ENCODE data around the gene ASB7. TPM values are rescaled to one million over a fixed set of nuclear protein-coding genes. Genes with fewer than 3 reads are reported as not detected.

Gene ASB7
- total RNA-seq, 2 donors from 2014 or later: 14.3 to 16.2 TPM

DNA sequence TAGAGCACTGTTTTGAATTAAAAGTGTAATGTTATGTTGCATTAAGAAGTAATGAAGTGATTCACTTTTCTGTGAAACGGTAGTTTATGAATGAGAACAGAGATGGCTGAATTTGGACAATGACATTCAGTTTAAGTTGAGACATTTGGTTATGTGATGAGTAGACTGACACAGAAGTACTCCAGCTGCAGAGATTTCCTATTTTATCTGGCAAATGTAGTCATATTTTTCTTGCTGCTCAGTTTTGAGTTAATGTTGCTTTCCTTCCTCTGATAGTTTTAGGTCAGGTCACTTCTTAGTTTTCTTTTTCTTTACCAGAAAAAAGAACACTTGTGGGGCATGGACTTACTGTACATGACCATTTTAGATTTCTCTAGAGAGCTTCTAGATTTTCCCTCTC is 51.2 kb downstream of the ASB7 start:
- no peak for DNase-seq
- WGBS, 2 experiments (ENCODE audit: insufficient coverage in 1 of 2, insufficient read length in 1 of 2): 96 to 100% methylated on average over 1 of the region's 1 CpG
- Histone ChIP-seq H3K27me3 (ENCODE audit: control insufficient read depth, insufficient read depth, low read length, poor library complexity, severe bottlenecking) (no peaks in the 10 kb centered on the region), H3K9ac (ENCODE audit: extremely low read depth, low read length, poor library complexity, severe bottlenecking) (no peak overlapping the region), H3K4me1 (ENCODE audit: control insufficient read depth, insufficient read depth, low read length) (peaks cover 3% of the 10 kb centered on the region), H3K9me3 (ENCODE audit: control insufficient read depth, low read length) (no peaks in the 10 kb centered on the region), H3K36me3 (ENCODE audit: control insufficient read depth, insufficient read depth, low read length) (no peaks in the 10 kb centered on the region), H3K4me3 (ENCODE audit: low read length) (no peak overlapping the region), H3K27ac (ENCODE audit: low read depth, low read length) (no peak overlapping the region)
- Mint-ChIP-seq H3K9me3 (no peaks in the 10 kb centered on the region), H3K36me3 (ENCODE audit: low read depth) (peaks cover 9% of the 10 kb centered on the region), H3K4me1 (peaks cover 7% of the 10 kb centered on the region), H3K4me3 (no peak overlapping the region), H3K27ac (no peak overlapping the region), H3K27me3 (ENCODE audit: insufficient read depth) (no peaks in the 10 kb centered on the region)
- TF ChIP-seq, protein P1, sequence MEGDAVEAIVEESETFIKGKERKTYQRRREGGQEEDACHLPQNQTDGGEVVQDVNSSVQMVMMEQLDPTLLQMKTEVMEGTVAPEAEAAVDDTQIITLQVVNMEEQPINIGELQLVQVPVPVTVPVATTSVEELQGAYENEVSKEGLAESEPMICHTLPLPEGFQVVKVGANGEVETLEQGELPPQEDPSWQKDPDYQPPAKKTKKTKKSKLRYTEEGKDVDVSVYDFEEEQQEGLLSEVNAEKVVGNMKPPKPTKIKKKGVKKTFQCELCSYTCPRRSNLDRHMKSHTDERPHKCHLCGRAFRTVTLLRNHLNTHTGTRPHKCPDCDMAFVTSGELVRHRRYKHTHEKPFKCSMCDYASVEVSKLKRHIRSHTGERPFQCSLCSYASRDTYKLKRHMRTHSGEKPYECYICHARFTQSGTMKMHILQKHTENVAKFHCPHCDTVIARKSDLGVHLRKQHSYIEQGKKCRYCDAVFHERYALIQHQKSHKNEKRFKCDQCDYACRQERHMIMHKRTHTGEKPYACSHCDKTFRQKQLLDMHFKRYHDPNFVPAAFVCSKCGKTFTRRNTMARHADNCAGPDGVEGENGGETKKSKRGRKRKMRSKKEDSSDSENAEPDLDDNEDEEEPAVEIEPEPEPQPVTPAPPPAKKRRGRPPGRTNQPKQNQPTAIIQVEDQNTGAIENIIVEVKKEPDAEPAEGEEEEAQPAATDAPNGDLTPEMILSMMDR (conservative IDR thresholded peaks at IDR 0.05): no peak

DNA sequence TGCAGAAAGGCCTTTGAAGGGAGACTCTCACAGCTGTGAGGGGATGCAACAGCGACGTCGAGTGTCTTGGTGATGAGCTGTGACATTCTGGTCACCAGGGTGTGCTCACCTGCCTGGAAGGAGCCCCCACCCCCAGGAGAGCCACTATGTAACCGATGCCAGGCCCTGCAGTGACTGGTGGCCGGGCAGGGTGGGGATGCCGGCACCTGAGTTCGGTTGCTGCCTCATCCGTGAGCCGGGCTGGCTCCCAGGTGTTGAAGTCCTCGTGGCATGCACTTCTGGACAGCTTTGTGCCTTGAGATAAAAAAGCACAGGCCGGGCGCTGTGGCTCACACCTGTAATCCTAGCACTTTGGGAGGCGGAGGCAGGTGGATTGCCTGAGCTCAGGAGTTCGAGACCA is 56.5 kb downstream of the ASB7 start:
- Mint-ChIP-seq H3K36me3 (ENCODE audit: low read depth) (no peaks in the 10 kb centered on the region), H3K27me3 (ENCODE audit: insufficient read depth) (peaks cover 4% of the 10 kb centered on the region), H3K9me3 (no peaks in the 10 kb centered on the region), H3K27ac (no peak overlapping the region), H3K4me3 (no peak overlapping the region), H3K4me1 (no peaks in the 10 kb centered on the region)
- H3K9ac ChIP-seq (ENCODE audit: extremely low read depth, low read length, poor library complexity, severe bottlenecking): no peak overlapping the region
- H3K4me3 ChIP-seq (ENCODE audit: low read length): no peak overlapping the region
- no peaks in the 10 kb centered on the region for H3K9me3 ChIP-seq (ENCODE audit: control insufficient read depth, low read length)
- WGBS, 2 experiments (ENCODE audit: insufficient coverage in 1 of 2, insufficient read length in 1 of 2): 90 to 92% methylated on average over 10 to 14 of the region's 14 CpGs
- no peaks in the 10 kb centered on the region for H3K27me3 ChIP-seq (ENCODE audit: control insufficient read depth, insufficient read depth, low read length, poor library complexity, severe bottlenecking)
- H3K4me1 ChIP-seq (ENCODE audit: control insufficient read depth, insufficient read depth, low read length): no peaks in the 10 kb centered on the region
- H3K27ac ChIP-seq (ENCODE audit: low read depth, low read length): no peak overlapping the region
- TF ChIP-seq, protein P1 (conservative IDR thresholded peaks at IDR 0.05): no peak
- no peaks in the 10 kb centered on the region for H3K36me3 ChIP-seq (ENCODE audit: control insufficient read depth, insufficient read depth, low read length)
- DNase-seq: peak; percentile 72

DNA sequence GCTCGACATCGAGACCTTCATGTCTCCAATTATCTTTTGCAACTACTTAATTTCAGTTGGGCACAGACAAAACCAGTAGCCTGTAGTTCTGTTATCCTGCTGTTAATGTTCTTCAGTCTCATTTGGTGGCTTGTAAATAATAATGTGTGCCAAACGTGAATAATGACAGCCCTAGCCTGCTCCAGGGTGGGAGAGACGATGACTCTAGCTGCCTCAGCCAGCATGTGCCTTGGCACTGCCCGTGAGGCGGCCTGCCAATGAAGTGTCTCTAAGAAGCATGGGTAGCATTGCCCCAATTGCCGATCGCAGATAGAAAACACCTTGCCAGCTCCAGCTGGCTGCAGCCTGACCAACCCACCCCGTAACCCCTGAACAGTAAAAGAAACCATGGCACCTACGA is 58.8 kb downstream of the ASB7 start:
- Histone ChIP-seq H3K27ac (ENCODE audit: low read depth, low read length) (no peak overlapping the region), H3K27me3 (ENCODE audit: control insufficient read depth, insufficient read depth, low read length, poor library complexity, severe bottlenecking) (no peaks in the 10 kb centered on the region), H3K9ac (ENCODE audit: extremely low read depth, low read length, poor library complexity, severe bottlenecking) (no peak overlapping the region), H3K9me3 (ENCODE audit: control insufficient read depth, low read length) (no peaks in the 10 kb centered on the region), H3K4me1 (ENCODE audit: control insufficient read depth, insufficient read depth, low read length) (no peaks in the 10 kb centered on the region), H3K4me3 (ENCODE audit: low read length) (no peak overlapping the region), H3K36me3 (ENCODE audit: control insufficient read depth, insufficient read depth, low read length) (no peaks in the 10 kb centered on the region)
- Mint-ChIP-seq H3K27me3 (ENCODE audit: insufficient read depth) (peaks cover 4% of the 10 kb centered on the region), H3K4me3 (no peak overlapping the region), H3K4me1 (no peaks in the 10 kb centered on the region), H3K27ac (no peak overlapping the region), H3K9me3 (no peaks in the 10 kb centered on the region), H3K36me3 (ENCODE audit: low read depth) (no peaks in the 10 kb centered on the region)
- TF ChIP-seq, protein P1 (conservative IDR thresholded peaks at IDR 0.05): no peak
- WGBS, 2 experiments (ENCODE audit: insufficient coverage in 1 of 2, insufficient read length in 1 of 2): 90 to 97% methylated on average over 8 to 10 of the region's 10 CpGs
- DNase-seq: no peak
